Endothelial cell of umbilical vein (primary cell): ENCODE results near the gene WDHD1. TPM values are rescaled to one million over a fixed set of nuclear protein-coding genes. Genes with fewer than 3 reads are reported as not detected.

Source experiments
- BruUV-seq: library from RNA; stranded (reverse); fragments of 400-500 nt; replicated peaks from 2 replicates; lab custom pipeline; 2021; lab: Mats Ljungman, UMichigan
- CTCF ChIA-PET: fragments of 300-600, 350-600 bp; sonication (Branson Sonifier 250); formaldehyde crosslinking; loops from one replicate; lab custom pipeline; 2021; ENCODE audit warnings: antibody characterized with exemption, inconsistent platforms; lab: Charles Lee
- POLR2A ChIA-PET: fragments of 300-600, 350-600 bp; sonication (Branson Sonifier 250); formaldehyde crosslinking; loops from one replicate; lab custom pipeline; 2021; ENCODE audit warnings: antibody characterized with exemption, inconsistent platforms; lab: Charles Lee
- DNase-seq: peaks from one replicate; pipeline ENCODE4 v3.0.0-alpha.2; 2011; ENCODE audit warnings: low read depth, low spot score
- FAIRE-seq: peaks from 2 replicates; lab custom pipeline; 2011; peaks lifted over from hg19 to GRCh38; lab: Jason Lieb, UNC
- H2AFZ ChIP-seq: 2 replicates; pipeline ENCODE4 v1.6.0; 2012; ENCODE audit warnings: low read depth, low read length, control low read depth, inconsistent platforms
- H3K27ac ChIP-seq: 2 replicates; pipeline ENCODE4 v1.5.1; 2011; ENCODE audit warnings: low read depth, mild to moderate bottlenecking, control low read depth, low read length, moderate library complexity; ENCODE audit not compliant: insufficient read depth
- H3K27me3 ChIP-seq, 2 experiments: 2 replicates each; pipeline versions ENCODE4 v1.6.0 to v1.6.1; 2011; ENCODE audit warnings: low read length in 2 of 2, mixed read lengths in 1 of 2; ENCODE audit not compliant: control insufficient read depth in 2 of 2, insufficient read depth in 2 of 2
- H3K36me3 ChIP-seq, 2 experiments: 2 replicates in 1 of 2; 3 replicates in 1 of 2; pipeline ENCODE4 v1.5.1; 2011; ENCODE audit warnings: low read length in 2 of 2, mild to moderate bottlenecking in 1 of 2, moderate library complexity in 1 of 2; ENCODE audit not compliant: control insufficient read depth in 2 of 2, insufficient read depth in 2 of 2; ENCODE audit errors: extremely low read depth in 1 of 2
- H3K4me1 ChIP-seq: 3 replicates; pipeline ENCODE4 v1.5.1; 2011; ENCODE audit warnings: mild to moderate bottlenecking, low read length; ENCODE audit not compliant: control insufficient read depth, insufficient read depth; ENCODE audit errors: extremely low read depth
- H3K4me2 ChIP-seq: 2 replicates; pipeline ENCODE4 v1.6.1; 2011; ENCODE audit warnings: low read length, control low read depth, mixed read lengths; ENCODE audit not compliant: insufficient read depth
- H3K4me3 ChIP-seq, 3 experiments: fragments of 200-600 bp in 1 of 3; sonication (generic), shearing (Covaris generic) in 1 of 3; replicated peaks in 1 of 3; 2 replicates each; pipeline ENCODE4 v1.5.1; 2011 to 2016; ENCODE audit warnings: control low read depth in 3 of 3, low read length in 3 of 3, mild to moderate bottlenecking in 2 of 3, inconsistent platforms in 1 of 3, low read depth in 1 of 3, moderate library complexity in 1 of 3; ENCODE audit not compliant: insufficient read depth in 1 of 3
- H3K79me2 ChIP-seq: 2 replicates; pipeline ENCODE4 v1.6.0; 2012; ENCODE audit warnings: low read length, inconsistent platforms; ENCODE audit not compliant: control insufficient read depth, insufficient read depth
- H3K9ac ChIP-seq: replicated peaks from 2 replicates; pipeline ENCODE3; 2011; ENCODE audit warnings: low read length, control low read depth; ENCODE audit not compliant: insufficient read depth; ENCODE audit errors: extremely low read depth
- H3K9me1 ChIP-seq: replicated peaks from 3 replicates; pipeline ENCODE4 v1.6.0; 2011; ENCODE audit warnings: mild to moderate bottlenecking, low read length; ENCODE audit not compliant: control insufficient read depth, insufficient read depth; ENCODE audit errors: extremely low read depth
- H3K9me3 ChIP-seq: replicated peaks from 2 replicates; pipeline ENCODE4 v1.5.1; 2012; ENCODE audit warnings: low read length, inconsistent platforms; ENCODE audit not compliant: control insufficient read depth, insufficient read depth
- H4K20me1 ChIP-seq: replicated peaks from 2 replicates; pipeline ENCODE3; 2011; ENCODE audit warnings: mild to moderate bottlenecking, low read length; ENCODE audit not compliant: control insufficient read depth, insufficient read depth; ENCODE audit errors: extremely low read depth
- EZH2 ChIP-seq: IDR thresholded peaks from 2 replicates; pipeline ENCODE4 v1.6.1; 2012; ENCODE audit warnings: borderline replicate concordance, low read depth, mild to moderate bottlenecking, moderate library complexity, low read length, inconsistent platforms; ENCODE audit not compliant: severe bottlenecking
- FOS ChIP-seq: IDR thresholded peaks from 2 replicates; pipeline ENCODE4 v1.6.1; 2011; ENCODE audit warnings: mild to moderate bottlenecking, low read length, moderate library complexity, borderline replicate concordance; ENCODE audit not compliant: insufficient read depth
- GATA2 ChIP-seq: IDR thresholded peaks from 2 replicates; pipeline ENCODE4 v1.7.0; 2011; ENCODE audit warnings: low read depth, mild to moderate bottlenecking, moderate library complexity, mixed read lengths, low read length; ENCODE audit not compliant: insufficient read length, insufficient read depth
- JUN ChIP-seq: IDR thresholded peaks from 2 replicates; pipeline ENCODE4 v1.6.1; 2011; ENCODE audit warnings: borderline replicate concordance, low read depth; ENCODE audit not compliant: insufficient read length, insufficient read depth
- MYC ChIP-seq: IDR thresholded peaks from one replicate; pipeline ENCODE4 v1.6.1; 2011; ENCODE audit warnings: mild to moderate bottlenecking, low read depth, low read length
- POLR2A ChIP-seq: IDR thresholded peaks from 2 replicates; pipeline ENCODE4 v1.6.1; 2012; ENCODE audit warnings: low read depth, mild to moderate bottlenecking, control low read depth, low read length
- POLR2AphosphoS5 ChIP-seq: IDR thresholded peaks from 2 replicates; pipeline ENCODE4 v1.6.1; 2012; ENCODE audit warnings: low read depth, mild to moderate bottlenecking, control low read depth, low read length, moderate library complexity; ENCODE audit not compliant: insufficient read depth
- dilution Hi-C: fragments of 300-500 bp; cut with MboI; formaldehyde crosslinking; loops from one replicate; pipeline ENCODE4 v1.15.0; 2019; ENCODE audit warnings: low sequenced_read_pairs; ENCODE audit not compliant: extremely low pct_ligation_motif_present
- intact Hi-C: fragments of 100-400 bp; cut with micrococcal nuclease; formaldehyde crosslinking; loops from one replicate; pipeline ENCODE4 v1.10.0; 2022
- polyA plus RNA-seq, 4 experiments: library from polyadenylated mRNA; depleted of rRNA in 3 of 4; stranded (reverse) in 3 of 4; unstranded in 1 of 4; fragments of >200 nt; gene quantifications; 2 replicates each; pipeline versions ENCODE4 v1.2.1 to v1.2.3, GENCODE V29; 2011 to 2012; ENCODE audit warnings: missing spikeins in 1 of 4
- total RNA-seq: library from RNA; stranded (reverse); gene quantifications from 2 replicates; pipeline ENCODE4 v1.2.3, GENCODE V29; 2021
- TF ChIP-seq, protein P1 (sequence below), 2 donors: IDR thresholded peaks; 1 replicate in 1 of 2; 2 replicates in 1 of 2; pipeline ENCODE4 v1.5.1; 2011; ENCODE audit warnings: low read length in 2 of 2, mild to moderate bottlenecking in 2 of 2, moderate library complexity in 2 of 2, control low read depth in 1 of 2, inconsistent platforms in 1 of 2, low read depth in 1 of 2; ENCODE audit not compliant: insufficient read depth in 1 of 2; ENCODE audit errors: extremely low read depth in 1 of 2
- TF ChIP-seq, protein P2 (sequence below): IDR thresholded peaks from 2 replicates; pipeline ENCODE4 v1.6.1; 2011; ENCODE audit not compliant: insufficient read depth, insufficient read length

Gene WDHD1
- total and polyA plus RNA-seq, 2 donors (not counting 3 experiments of a cell fraction or from before 2014, with no cell fraction given), result 3.1 to 22.5 TPM

DNA sequence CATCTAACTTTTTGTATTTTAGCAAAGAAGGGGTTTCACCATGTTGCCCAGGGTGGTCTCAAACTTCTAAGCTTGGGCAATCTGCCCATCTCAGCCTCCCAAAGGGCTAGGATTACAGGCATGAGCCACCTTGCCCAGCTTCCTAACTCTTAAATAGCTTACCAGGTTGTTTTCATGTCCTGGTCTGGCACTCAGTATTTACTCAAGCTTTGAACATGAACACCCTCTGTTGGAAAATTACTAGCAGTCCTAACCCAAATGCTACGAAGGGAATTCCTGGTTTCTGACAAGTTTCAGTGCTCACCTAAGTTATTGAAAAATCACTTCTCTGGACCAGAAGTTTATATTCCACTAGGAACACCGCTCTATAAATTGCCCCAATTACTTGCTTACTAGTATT, 91.8 kb downstream of the WDHD1 start:
- Histone ChIP-seq H3K79me2 (no peaks in the 10 kb centered on the region), H3K4me2 (no peak overlapping the region), H2AFZ (no peak overlapping the region), H3K27me3 (no peaks in the 10 kb centered on the region), H4K20me1 (no peaks in the 10 kb centered on the region), H3K4me1 (no peaks in the 10 kb centered on the region), H3K36me3 (no peaks in the 10 kb centered on the region), H3K9me1 (no peaks in the 10 kb centered on the region), H3K9ac (no peak overlapping the region), H3K9me3 (no peaks in the 10 kb centered on the region), H3K27ac (no peak overlapping the region), H3K4me3 (no peak overlapping the region)
- intact Hi-C loops, result no loop called here
- FAIRE-seq, result no peak
- no peak for DNase-seq
- TF ChIP-seq JUN (no peak), POLR2A (no peak), FOS (no peak), EZH2 (no peak), MYC (no peak), GATA2 (no peak), POLR2AphosphoS5 (no peak)
- TF ChIP-seq, protein P1, sequence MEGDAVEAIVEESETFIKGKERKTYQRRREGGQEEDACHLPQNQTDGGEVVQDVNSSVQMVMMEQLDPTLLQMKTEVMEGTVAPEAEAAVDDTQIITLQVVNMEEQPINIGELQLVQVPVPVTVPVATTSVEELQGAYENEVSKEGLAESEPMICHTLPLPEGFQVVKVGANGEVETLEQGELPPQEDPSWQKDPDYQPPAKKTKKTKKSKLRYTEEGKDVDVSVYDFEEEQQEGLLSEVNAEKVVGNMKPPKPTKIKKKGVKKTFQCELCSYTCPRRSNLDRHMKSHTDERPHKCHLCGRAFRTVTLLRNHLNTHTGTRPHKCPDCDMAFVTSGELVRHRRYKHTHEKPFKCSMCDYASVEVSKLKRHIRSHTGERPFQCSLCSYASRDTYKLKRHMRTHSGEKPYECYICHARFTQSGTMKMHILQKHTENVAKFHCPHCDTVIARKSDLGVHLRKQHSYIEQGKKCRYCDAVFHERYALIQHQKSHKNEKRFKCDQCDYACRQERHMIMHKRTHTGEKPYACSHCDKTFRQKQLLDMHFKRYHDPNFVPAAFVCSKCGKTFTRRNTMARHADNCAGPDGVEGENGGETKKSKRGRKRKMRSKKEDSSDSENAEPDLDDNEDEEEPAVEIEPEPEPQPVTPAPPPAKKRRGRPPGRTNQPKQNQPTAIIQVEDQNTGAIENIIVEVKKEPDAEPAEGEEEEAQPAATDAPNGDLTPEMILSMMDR (IDR thresholded peaks at IDR 0.05; ENCODE audit: extremely low read depth in 1 of 2, insufficient read depth in 1 of 2, low read depth in 1 of 2, low read length in 2 of 2), result no peak
- TF ChIP-seq, protein P2, sequence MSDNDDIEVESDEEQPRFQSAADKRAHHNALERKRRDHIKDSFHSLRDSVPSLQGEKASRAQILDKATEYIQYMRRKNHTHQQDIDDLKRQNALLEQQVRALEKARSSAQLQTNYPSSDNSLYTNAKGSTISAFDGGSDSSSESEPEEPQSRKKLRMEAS, result no peak
- ChIA-PET POLR2A (no interaction called here), CTCF (interaction anchor here (1.1 kb wide), 1 partner anchor 65 kb away, joined by 3 read pairs; no protein-coding TSS in a partner anchor)
- BruUV-seq, result no TSS peak
- dilution Hi-C loops, result no loop called here
